DMS53 treated with DMSO at 0.1 percent for 48 hours (cell line): ENCODE data around the gene LRRC37A.
"Not testable (repeated sequence)": the region's sequence is repeated elsewhere in the genome, so short reads cannot be mapped to it uniquely, and the experiment has no call there.

Source experiments
- DNase-seq: peaks from one replicate; lab custom pipeline; 2025; ENCODE audit not compliant: unreplicated experiment; lab: John Stamatoyannopoulos, UW

LRRC37A gene

GRCh38 chr17:46294831-46295230 is at the start of gene LRRC37A:
LRRC37A (plus strand) TSS chr17:46295131; CDS start chr17:46295134, 3 bp downstream.
- not testable (repeated sequence) for DNase-seq

GRCh38 chr17:46249153-46249552 is 45.8 kb upstream of the LRRC37A start:
- DNase-seq, result not testable (repeated sequence)

GRCh38 chr17:46252804-46253203 is 42.1 kb upstream of the LRRC37A start:
- not testable (repeated sequence) for DNase-seq

- peak; percentile 88 for DNase-seq
Measured at GRCh38 chr17:46253722-46254121, 41.2 kb upstream of the LRRC37A start.

GRCh38 chr17:46254215-46254614 is 40.7 kb upstream of the LRRC37A start:
- DNase-seq, result not testable (repeated sequence)

GRCh38 chr17:46256369-46256768 is 38.6 kb upstream of the LRRC37A start:
- not testable (repeated sequence) for DNase-seq

GRCh38 chr17:46259845-46260661 is 34.9 kb upstream of the LRRC37A start:
- DNase-seq, result peak; percentile 41

GRCh38 chr17:46262271-46262670 is 32.7 kb upstream of the LRRC37A start:
- no peak for DNase-seq

GRCh38 chr17:46264456-46265198 is 30.3 kb upstream of the LRRC37A start:
- no peak for DNase-seq

- DNase-seq, result peak; percentile 20
Measured at GRCh38 chr17:46266063-46266655, 28.8 kb upstream of the LRRC37A start.

- peak; percentile 93 for DNase-seq
Measured at GRCh38 chr17:46266656-46267544, 28.0 kb upstream of the LRRC37A start.

- peak; percentile 18 for DNase-seq
Measured at GRCh38 chr17:46270032-46270431, 24.9 kb upstream of the LRRC37A start.

- DNase-seq, result no peak
Measured at GRCh38 chr17:46273541-46274236, 21.2 kb upstream of the LRRC37A start.

GRCh38 chr17:46274238-46274637 is 20.7 kb upstream of the LRRC37A start:
- DNase-seq, result no peak

- peak; percentile 57 for DNase-seq
Measured at GRCh38 chr17:46276728-46277479, 18.0 kb upstream of the LRRC37A start.

- DNase-seq, result not testable (repeated sequence)
Measured at GRCh38 chr17:46281336-46281735, 13.6 kb upstream of the LRRC37A start.

GRCh38 chr17:46282635-46283034 is 12.3 kb upstream of the LRRC37A start:
- not testable (repeated sequence) for DNase-seq

GRCh38 chr17:46284467-46284866 is 10.5 kb upstream of the LRRC37A start:
- not testable (repeated sequence) for DNase-seq

GRCh38 chr17:46285500-46285899 is 9.4 kb upstream of the LRRC37A start:
- not testable (repeated sequence) for DNase-seq
